B cell (primary cell): Measurements from ENCODE around the gene SPP2.

Experiments used
- EZH2 ChIP-seq: IDR thresholded peaks from 2 replicates; pipeline ENCODE4 v1.6.1; 2012; ENCODE audit warnings: borderline replicate concordance, low read depth, mild to moderate bottlenecking, moderate library complexity, low read length; ENCODE audit not compliant: insufficient read depth, poor library complexity, severe bottlenecking
- TF ChIP-seq, protein P1 (sequence below): fragments of 200-600 bp; IDR thresholded peaks from one replicate; pipeline ENCODE4 v1.8.0; 2022; ENCODE audit warnings: antibody characterized with exemption, mild to moderate bottlenecking

- TF ChIP-seq, protein P1, sequence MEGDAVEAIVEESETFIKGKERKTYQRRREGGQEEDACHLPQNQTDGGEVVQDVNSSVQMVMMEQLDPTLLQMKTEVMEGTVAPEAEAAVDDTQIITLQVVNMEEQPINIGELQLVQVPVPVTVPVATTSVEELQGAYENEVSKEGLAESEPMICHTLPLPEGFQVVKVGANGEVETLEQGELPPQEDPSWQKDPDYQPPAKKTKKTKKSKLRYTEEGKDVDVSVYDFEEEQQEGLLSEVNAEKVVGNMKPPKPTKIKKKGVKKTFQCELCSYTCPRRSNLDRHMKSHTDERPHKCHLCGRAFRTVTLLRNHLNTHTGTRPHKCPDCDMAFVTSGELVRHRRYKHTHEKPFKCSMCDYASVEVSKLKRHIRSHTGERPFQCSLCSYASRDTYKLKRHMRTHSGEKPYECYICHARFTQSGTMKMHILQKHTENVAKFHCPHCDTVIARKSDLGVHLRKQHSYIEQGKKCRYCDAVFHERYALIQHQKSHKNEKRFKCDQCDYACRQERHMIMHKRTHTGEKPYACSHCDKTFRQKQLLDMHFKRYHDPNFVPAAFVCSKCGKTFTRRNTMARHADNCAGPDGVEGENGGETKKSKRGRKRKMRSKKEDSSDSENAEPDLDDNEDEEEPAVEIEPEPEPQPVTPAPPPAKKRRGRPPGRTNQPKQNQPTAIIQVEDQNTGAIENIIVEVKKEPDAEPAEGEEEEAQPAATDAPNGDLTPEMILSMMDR: no peak
- TF ChIP-seq EZH2: no peak
Observed at GRCh38 chr2:234125451-234126145, 75.1 kb downstream of the SPP2 start.
